Adipocyte (in vitro differentiated cells): ENCODE measurements around the gene MGAT4A.

Experiments used
- DNase-seq: peaks from one replicate; pipeline ENCODE4 v3.0.0-alpha.2; 2015; ENCODE audit warnings: low read depth
- H3K27me3 ChIP-seq: replicated peaks from 2 replicates; pipeline ENCODE4 v1.7.0; 2013; ENCODE audit warnings: mild to moderate bottlenecking, low read length, moderate library complexity; ENCODE audit not compliant: control insufficient read depth, insufficient read depth
- H3K36me3 ChIP-seq: 2 replicates; pipeline ENCODE4 v1.7.0; 2013; ENCODE audit warnings: low read length, mild to moderate bottlenecking, moderate library complexity; ENCODE audit not compliant: control insufficient read depth, insufficient read depth, severe bottlenecking
- H3K4me1 ChIP-seq: 2 replicates; pipeline ENCODE4 v1.7.0; 2013; ENCODE audit warnings: mild to moderate bottlenecking, low read length, moderate library complexity; ENCODE audit not compliant: control insufficient read depth, insufficient read depth
- H3K4me3 ChIP-seq: 2 replicates; pipeline ENCODE4 v1.7.0; 2013; ENCODE audit warnings: mild to moderate bottlenecking, low read length, moderate library complexity
- H3K9ac ChIP-seq: 2 replicates; pipeline ENCODE4 v1.7.0; 2013; ENCODE audit warnings: mild to moderate bottlenecking, low read length, moderate library complexity
- H3K9me3 ChIP-seq: 2 replicates; pipeline ENCODE4 v1.7.0; 2013; ENCODE audit warnings: mild to moderate bottlenecking, low read length, moderate library complexity; ENCODE audit not compliant: control insufficient read depth

MGAT4A gene

GRCh38 chr2:98614024-98614739 lies 116.8 kb downstream of the MGAT4A start:
- peaks cover 18% of the 10 kb centered on the region for H3K4me1 ChIP-seq
- H3K9me3 ChIP-seq, result no peaks in the 10 kb centered on the region
- no peak for DNase-seq
- H3K9ac ChIP-seq, result no peak overlapping the region
- no peaks in the 10 kb centered on the region for H3K27me3 ChIP-seq
- peaks cover 86% of the 10 kb centered on the region for H3K36me3 ChIP-seq
- no peak overlapping the region for H3K4me3 ChIP-seq

- Histone ChIP-seq H3K27me3 (no peaks in the 10 kb centered on the region), H3K9me3 (no peaks in the 10 kb centered on the region), H3K9ac (peak overlapping the region; percentile 98), H3K4me3 (peak overlapping the region; percentile 92), H3K36me3 (peaks cover 39% of the 10 kb centered on the region), H3K4me1 (peaks cover 33% of the 10 kb centered on the region)
- DNase-seq, result peak; percentile 65
Measured at GRCh38 chr2:98608962-98609604, 121.8 kb downstream of the MGAT4A start.

- peaks cover 38% of the 10 kb centered on the region for H3K36me3 ChIP-seq
- H3K27me3 ChIP-seq, result no peaks in the 10 kb centered on the region
- peak within 1 kb of the TSS; percentile 98 for H3K9ac ChIP-seq
- peak within 1 kb of the TSS; percentile 92 for H3K4me3 ChIP-seq
- H3K4me1 ChIP-seq, result peaks cover 33% of the 10 kb centered on the region
- no peaks in the 10 kb centered on the region for H3K9me3 ChIP-seq
- DNase-seq, result peak; percentile 97
Measured at GRCh38 chr2:98608116-98608961, 122.6 kb downstream of the MGAT4A start, which contains the start of the genes COA5 and UNC50. Gene COA5, minus strand, starts transcription at chr2:98608512. Its CDS starts 107 bp downstream, at chr2:98608405. Gene UNC50, plus strand, starts transcription at chr2:98608589. Its CDS starts 1,171 bp downstream, at chr2:98609760.

DNA sequence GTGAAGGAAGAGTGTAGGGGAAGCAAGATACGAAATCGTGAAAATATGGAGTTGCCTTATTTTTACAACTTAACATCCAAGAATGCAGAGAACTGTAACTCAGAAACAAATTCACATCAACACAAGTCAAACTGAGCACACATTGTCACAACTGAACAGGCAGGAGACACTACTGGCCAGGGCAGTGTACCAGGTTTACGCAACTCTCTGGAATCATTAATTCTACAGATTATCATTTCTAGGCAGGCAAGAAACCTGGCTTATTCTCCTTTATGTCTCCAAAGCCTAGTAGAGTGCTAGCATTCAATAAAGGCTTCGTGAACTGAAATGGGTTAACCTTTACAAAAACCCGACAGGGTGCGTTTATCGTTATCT lies 123.2 kb downstream of the MGAT4A start:
- H3K9me3 ChIP-seq, result no peaks in the 10 kb centered on the region
- H3K36me3 ChIP-seq, result peaks cover 36% of the 10 kb centered on the region
- peak overlapping the region; percentile 98 for H3K9ac ChIP-seq
- no peaks in the 10 kb centered on the region for H3K27me3 ChIP-seq
- peak overlapping the region; percentile 92 for H3K4me3 ChIP-seq
- peaks cover 33% of the 10 kb centered on the region for H3K4me1 ChIP-seq
- peak; percentile 57 for DNase-seq

DNA sequence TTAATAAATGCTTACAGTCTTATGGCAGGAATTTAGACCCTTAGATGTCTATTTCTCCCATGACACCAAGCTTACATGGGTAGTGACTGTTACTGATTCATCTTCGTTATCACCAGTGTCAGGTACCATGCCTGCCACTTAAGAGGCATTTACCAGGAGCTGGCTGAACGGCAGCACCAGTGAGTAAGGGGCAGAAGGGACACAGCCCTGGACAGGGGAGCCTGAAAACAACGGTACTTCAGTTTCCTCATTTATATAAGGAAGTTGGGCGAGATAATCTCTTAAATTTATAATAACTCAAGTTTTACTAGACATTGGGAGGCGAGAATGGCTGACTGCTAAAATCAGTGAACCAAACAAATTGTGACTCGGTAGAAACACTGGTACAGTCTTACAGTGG lies 123.8 kb downstream of the MGAT4A start:
- Histone ChIP-seq H3K9ac (peak overlapping the region; percentile 98), H3K4me3 (peak overlapping the region; percentile 92), H3K27me3 (no peaks in the 10 kb centered on the region), H3K4me1 (peaks cover 33% of the 10 kb centered on the region), H3K9me3 (no peaks in the 10 kb centered on the region), H3K36me3 (peaks cover 37% of the 10 kb centered on the region)
- DNase-seq, result no peak

DNA sequence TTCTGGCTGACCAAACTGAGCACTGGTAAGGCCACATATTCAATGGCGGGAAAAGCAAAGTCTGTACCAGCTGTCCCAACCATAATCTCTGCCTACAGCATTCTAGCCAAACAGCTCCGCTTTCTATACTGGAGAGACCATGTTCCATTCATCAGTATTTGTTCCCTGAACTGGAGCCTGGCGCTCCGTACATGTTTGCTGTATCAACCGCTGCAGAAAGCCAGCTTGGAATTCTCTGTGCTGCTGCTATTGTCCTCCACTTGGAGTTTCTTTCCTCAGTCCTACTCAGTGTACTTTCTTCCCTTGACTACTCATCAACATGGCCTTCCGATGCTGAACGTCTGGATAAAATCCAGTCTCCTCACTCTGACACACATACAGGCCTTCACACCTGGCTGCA lies 124.5 kb downstream of the MGAT4A start:
- no peak for DNase-seq
- no peak overlapping the region for H3K9ac ChIP-seq
- no peaks in the 10 kb centered on the region for H3K27me3 ChIP-seq
- H3K4me3 ChIP-seq, result peak overlapping the region; percentile 92
- H3K4me1 ChIP-seq, result peaks cover 33% of the 10 kb centered on the region
- peaks cover 38% of the 10 kb centered on the region for H3K36me3 ChIP-seq
- no peaks in the 10 kb centered on the region for H3K9me3 ChIP-seq

- no peaks in the 10 kb centered on the region for H3K27me3 ChIP-seq
- no peak for DNase-seq
- no peak overlapping the region for H3K9ac ChIP-seq
- H3K36me3 ChIP-seq, result peaks cover 36% of the 10 kb centered on the region
- H3K4me1 ChIP-seq, result peaks cover 23% of the 10 kb centered on the region
- no peaks in the 10 kb centered on the region for H3K9me3 ChIP-seq
- no peak overlapping the region for H3K4me3 ChIP-seq
Measured at GRCh38 chr2:98605076-98605475, 125.9 kb downstream of the MGAT4A start.

- peaks cover 17% of the 10 kb centered on the region for H3K4me1 ChIP-seq
- no peak overlapping the region for H3K9ac ChIP-seq
- no peaks in the 10 kb centered on the region for H3K27me3 ChIP-seq
- no peak overlapping the region for H3K4me3 ChIP-seq
- DNase-seq, result peak; percentile 68
- H3K9me3 ChIP-seq, result no peaks in the 10 kb centered on the region
- H3K36me3 ChIP-seq, result peaks cover 40% of the 10 kb centered on the region
Measured at GRCh38 chr2:98604547-98604946, 126.4 kb downstream of the MGAT4A start.

DNA sequence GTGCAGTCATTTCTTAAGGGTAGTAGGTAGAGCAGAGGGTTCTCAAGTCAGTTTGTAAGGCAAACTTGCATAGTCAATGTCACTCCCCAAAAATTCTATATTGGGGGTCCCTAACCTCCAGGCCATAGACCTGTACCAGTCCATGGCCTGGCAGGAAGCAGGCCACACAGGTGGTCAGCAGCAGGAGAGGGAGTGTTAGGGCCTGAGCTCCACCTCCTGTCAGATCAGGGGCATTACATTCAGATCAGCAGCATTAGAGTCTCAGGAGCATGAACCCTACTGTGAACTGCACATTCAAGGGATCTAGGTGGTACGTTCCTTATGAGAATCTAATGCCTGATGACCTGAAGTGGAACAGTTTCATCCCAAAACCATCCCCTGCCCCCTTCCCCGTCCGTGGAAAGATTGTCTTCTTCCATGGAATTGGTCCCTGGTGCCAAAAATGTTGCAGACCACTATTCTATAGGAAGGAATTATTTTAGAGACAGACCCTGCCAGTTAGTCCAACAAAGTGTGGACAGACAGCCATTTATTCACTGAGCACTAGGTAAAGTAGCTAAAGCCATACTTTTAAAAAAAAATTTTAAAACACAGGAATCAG lies 129.3 kb downstream of the MGAT4A start:
- peak; percentile 44 for DNase-seq
- Histone ChIP-seq H3K36me3 (peaks cover 60% of the 10 kb centered on the region), H3K4me1 (peaks cover 3% of the 10 kb centered on the region), H3K9me3 (no peaks in the 10 kb centered on the region), H3K9ac (no peak overlapping the region), H3K27me3 (no peaks in the 10 kb centered on the region), H3K4me3 (no peak overlapping the region)

GRCh38 chr2:98598781-98599428 lies 132.0 kb downstream of the MGAT4A start:
- H3K9ac ChIP-seq, result no peak overlapping the region
- peaks cover 59% of the 10 kb centered on the region for H3K36me3 ChIP-seq
- DNase-seq, result peak; percentile 33

More at GRCh38 chr2:98598781-98599428, 132.0 kb downstream of the MGAT4A start:
- Histone ChIP-seq H3K4me3 (no peak overlapping the region), H3K4me1 (no peaks in the 10 kb centered on the region), H3K9me3 (no peaks in the 10 kb centered on the region), H3K27me3 (no peaks in the 10 kb centered on the region)
